ENCODE data around the gene SLC25A31.

SLC25A31 gene

GRCh38 chr4:127791391-127791790 is 61.2 kb downstream of the SLC25A31 start:
- H3K79me2 ChIP-seq (ENCODE audit: insufficient read depth, low read length), result no peaks in the 10 kb centered on the region; the same call in 1 of the 2 replicates
- no peak overlapping the region for H3K4me2 ChIP-seq (ENCODE audit: low read depth, low read length, poor library complexity, severe bottlenecking)
- H4K20me1 ChIP-seq (ENCODE audit: low read depth, low read length), result no peaks in the 10 kb centered on the region
- H2AFZ ChIP-seq (ENCODE audit: low read depth, low read length, severe bottlenecking), result no peak overlapping the region
- no peaks in the 10 kb centered on the region for H3K9me2 ChIP-seq (replicated peaks; ENCODE audit: insufficient read depth, low read length)
- H3K36me3 ChIP-seq (ENCODE audit: low read length), result no peaks in the 10 kb centered on the region
- H3K9me3 ChIP-seq (ENCODE audit: insufficient read depth, low read length), result no peaks in the 10 kb centered on the region
- no peaks in the 10 kb centered on the region for H3K27me3 ChIP-seq (ENCODE audit: low read length)
- TF ChIP-seq CTCF (IDR thresholded peaks at IDR 0.05; ENCODE audit: insufficient read depth, low read length, poor library complexity, severe bottlenecking) (no peak), EZH2phosphoT487 (conservative IDR thresholded peaks at IDR 0.05; ENCODE audit: low read length) (no peak)
- no peak overlapping the region for H3K4me3 ChIP-seq (ENCODE audit: insufficient read depth, low read length, poor library complexity, severe bottlenecking)
- H3F3A ChIP-seq (ENCODE audit: insufficient read depth), result no peaks in the 10 kb centered on the region
- H3K9ac ChIP-seq (ENCODE audit: low read length), result no peak overlapping the region
- no peak overlapping the region for H3K27ac ChIP-seq (ENCODE audit: low read depth, low read length)

GRCh38 chr4:127793528-127793927 is 63.3 kb downstream of the SLC25A31 start:
- Histone ChIP-seq H3K4me2 (ENCODE audit: low read depth, low read length, poor library complexity, severe bottlenecking) (no peak overlapping the region), H3K9me2 (replicated peaks; ENCODE audit: insufficient read depth, low read length) (no peaks in the 10 kb centered on the region), H2AFZ (ENCODE audit: low read depth, low read length, severe bottlenecking) (no peak overlapping the region), H3K27me3 (ENCODE audit: low read length) (no peaks in the 10 kb centered on the region), H3K36me3 (ENCODE audit: low read length) (no peaks in the 10 kb centered on the region), H3K4me3 (ENCODE audit: insufficient read depth, low read length, poor library complexity, severe bottlenecking) (no peak overlapping the region), H3K9ac (ENCODE audit: low read length) (no peak overlapping the region), H3F3A (ENCODE audit: insufficient read depth) (no peaks in the 10 kb centered on the region), H3K79me2 (ENCODE audit: insufficient read depth, low read length) (no peaks in the 10 kb centered on the region), H3K9me3 (ENCODE audit: insufficient read depth, low read length) (no peaks in the 10 kb centered on the region), H4K20me1 (ENCODE audit: low read depth, low read length) (no peaks in the 10 kb centered on the region), H3K27ac (ENCODE audit: low read depth, low read length) (no peak overlapping the region)
- TF ChIP-seq EZH2phosphoT487 (conservative IDR thresholded peaks at IDR 0.05; ENCODE audit: low read length), result no peak
- TF ChIP-seq CTCF (IDR thresholded peaks at IDR 0.05; ENCODE audit: insufficient read depth, low read length, poor library complexity, severe bottlenecking), result no peak

- H3K27me3 ChIP-seq (ENCODE audit: low read length), result no peaks in the 10 kb centered on the region
- no peaks in the 10 kb centered on the region for H3F3A ChIP-seq (ENCODE audit: insufficient read depth)
- no peak overlapping the region for H2AFZ ChIP-seq (ENCODE audit: low read depth, low read length, severe bottlenecking)
- H3K27ac ChIP-seq (ENCODE audit: low read depth, low read length), result no peak overlapping the region
- H3K79me2 ChIP-seq (ENCODE audit: insufficient read depth, low read length), result no peaks in the 10 kb centered on the region
- TF ChIP-seq EZH2phosphoT487 (conservative IDR thresholded peaks at IDR 0.05; ENCODE audit: low read length) (no peak), CTCF (IDR thresholded peaks at IDR 0.05; ENCODE audit: insufficient read depth, low read length, poor library complexity, severe bottlenecking) (no peak)
- H3K36me3 ChIP-seq (ENCODE audit: low read length), result no peaks in the 10 kb centered on the region
- no peak overlapping the region for H3K9ac ChIP-seq (ENCODE audit: low read length)
- no peaks in the 10 kb centered on the region for H4K20me1 ChIP-seq (ENCODE audit: low read depth, low read length)
- no peaks in the 10 kb centered on the region for H3K9me2 ChIP-seq (replicated peaks; ENCODE audit: insufficient read depth, low read length)
- no peaks in the 10 kb centered on the region for H3K9me3 ChIP-seq (ENCODE audit: insufficient read depth, low read length)
- no peak overlapping the region for H3K4me2 ChIP-seq (ENCODE audit: low read depth, low read length, poor library complexity, severe bottlenecking)
- H3K4me3 ChIP-seq (ENCODE audit: insufficient read depth, low read length, poor library complexity, severe bottlenecking), result no peak overlapping the region
Measured at GRCh38 chr4:127799711-127800110, 69.5 kb downstream of the SLC25A31 start.

Data from SU-DHL-6 (cell line).